A673 (cell line): ENCODE measurements around the gene ANKRD13D.

ENCODE experiments used
- CTCF ChIP-seq: fragments of 300-800, 200-600 bp; sonication (generic); conservative IDR thresholded peaks from 2 replicates; pipeline ENCODE4 v1.5.1; 2017; ENCODE audit warnings: low read depth, mild to moderate bottlenecking, antibody characterized with exemption, low read length, moderate library complexity, mixed read lengths
- EZH2 ChIP-seq: fragments of 200-600 bp; sonication (generic); IDR thresholded peaks from 2 replicates; pipeline ENCODE4 v1.6.1; 2017; ENCODE audit warnings: borderline replicate concordance, low read depth, mild to moderate bottlenecking, mixed read lengths, antibody characterized with exemption, low read length; ENCODE audit not compliant: poor library complexity, severe bottlenecking

GRCh38 chr11:67270256-67271204 is 18.6 kb upstream of the ANKRD13D start:
- TF ChIP-seq CTCF (no peak), EZH2 (no peak)
